ENCODE data around the gene P4HA3.

The P4HA3 gene

GRCh38 chr11:74262725-74263124, 48.7 kb downstream of the P4HA3 start:
- no peak for DNase-seq (ENCODE audit: low read depth)

DNA sequence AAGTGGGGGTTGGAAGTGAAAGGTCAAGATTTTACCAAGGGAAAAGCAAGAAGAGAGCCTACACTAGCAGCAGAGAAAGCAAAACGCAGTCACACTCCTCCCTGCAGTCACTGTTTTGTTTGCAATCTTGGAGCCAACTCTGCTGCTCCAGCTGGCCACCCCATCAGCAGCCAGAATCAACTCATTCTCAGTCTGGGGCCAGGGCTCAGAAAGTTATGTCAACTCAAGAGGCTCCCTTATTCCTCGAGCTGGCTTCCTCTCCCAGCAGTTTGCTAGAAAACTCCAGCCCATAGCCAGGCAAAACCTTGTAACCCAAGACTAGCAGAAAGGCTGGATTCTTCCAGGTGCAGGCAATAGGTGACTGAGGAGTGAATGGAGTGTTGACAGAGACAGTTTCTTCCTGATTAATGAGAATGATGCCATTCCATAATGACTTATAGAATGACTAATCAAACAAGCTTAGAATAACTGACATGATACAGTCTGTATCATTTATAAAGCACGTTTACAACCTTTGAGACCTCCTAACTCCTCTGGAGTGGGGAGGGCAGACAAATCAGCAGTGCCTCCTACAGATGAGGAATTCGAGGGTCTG, 53.4 kb downstream of the P4HA3 start:
- DNase-seq (ENCODE audit: low read depth): no peak

DNA sequence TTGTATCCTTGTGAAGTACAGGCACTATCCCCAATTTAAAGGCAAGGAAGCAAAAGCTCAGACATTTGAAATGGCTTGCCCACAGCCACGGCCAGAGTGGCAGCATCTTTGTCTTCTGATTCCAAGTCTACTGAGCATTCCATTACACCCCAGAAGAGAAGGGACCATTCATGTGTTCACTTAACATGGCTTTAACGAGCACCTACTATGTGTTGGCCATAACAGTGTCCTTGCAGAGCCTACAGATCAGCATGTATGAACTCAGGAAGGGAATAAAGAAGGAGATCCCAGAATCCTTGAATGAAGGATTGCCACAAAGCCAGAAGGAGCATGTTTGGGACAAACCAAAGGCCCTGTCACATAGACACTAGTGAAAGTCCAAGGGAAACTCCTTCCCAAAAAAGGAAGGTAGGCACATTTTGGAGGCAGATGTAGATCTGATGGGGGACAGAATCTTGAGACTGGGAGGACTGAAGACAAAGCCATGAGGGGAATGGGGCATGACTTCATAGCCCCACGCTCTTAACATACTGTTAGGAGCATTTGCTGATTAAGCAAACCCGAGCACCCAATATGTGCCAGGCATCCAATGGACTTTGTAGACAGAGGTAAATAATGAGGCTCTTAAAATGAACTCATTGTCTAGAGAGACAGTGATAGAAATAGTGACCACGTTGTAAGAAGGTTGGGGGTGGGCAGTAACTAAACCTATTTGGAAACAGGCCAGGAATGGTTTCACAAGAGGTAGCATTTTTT, 54.9 kb downstream of the P4HA3 start:
- no peak for DNase-seq (ENCODE audit: low read depth)

DNA sequence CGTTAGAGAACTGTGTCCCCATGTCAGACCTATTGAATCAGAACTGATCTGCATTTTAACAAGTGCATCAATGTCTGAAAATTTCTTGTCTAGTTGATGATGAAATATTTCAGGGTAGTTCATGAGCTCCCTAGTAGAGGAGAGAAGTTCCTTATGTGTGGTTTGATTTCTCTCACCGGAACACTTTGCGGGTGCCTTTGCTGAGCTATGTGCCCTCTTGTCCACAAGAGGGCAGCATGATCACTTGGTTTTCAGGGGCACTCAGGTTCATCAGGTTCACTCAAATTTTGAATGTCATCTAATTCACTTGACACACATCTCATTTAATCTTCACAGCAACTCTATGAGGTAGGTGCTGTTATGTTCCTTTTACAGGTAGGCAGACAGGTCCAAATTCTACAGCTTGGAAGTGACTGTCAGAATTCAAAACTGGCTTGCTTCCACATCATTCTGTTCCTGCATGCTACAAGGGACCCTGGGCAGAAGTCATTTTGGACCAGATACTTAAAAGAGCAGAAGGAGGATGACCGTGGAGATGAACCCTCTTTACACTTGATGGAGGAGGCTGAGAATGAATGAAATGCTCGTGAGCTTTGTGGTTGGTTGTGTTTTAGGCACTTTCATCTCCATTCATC, 55.6 kb downstream of the P4HA3 start:
- DNase-seq (ENCODE audit: low read depth): peak; percentile 38

DNA sequence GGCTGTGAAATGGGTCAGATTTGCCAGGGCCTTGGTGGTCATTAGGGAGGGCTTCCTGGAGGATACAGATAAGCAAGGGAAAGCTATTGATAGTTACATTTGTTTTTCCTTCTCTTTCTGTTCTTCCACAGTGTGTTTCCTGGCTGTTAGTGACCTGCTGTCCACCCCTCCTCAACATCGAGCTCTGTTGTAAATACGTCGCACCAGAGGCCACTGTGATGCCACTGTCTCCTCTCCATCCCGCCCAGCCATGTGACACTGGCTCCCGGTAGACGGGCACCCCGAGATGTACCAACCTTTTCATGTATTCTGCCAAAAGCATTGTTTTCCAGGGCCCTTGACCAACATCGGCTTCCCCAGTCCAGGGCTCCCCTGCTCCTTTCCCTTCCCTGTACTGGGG, 58.1 kb downstream of the P4HA3 start:
- no peak for DNase-seq (ENCODE audit: low read depth)

GRCh38 chr11:74249496-74249895, 61.9 kb downstream of the P4HA3 start:
- DNase-seq (ENCODE audit: low read depth): no peak

DNA sequence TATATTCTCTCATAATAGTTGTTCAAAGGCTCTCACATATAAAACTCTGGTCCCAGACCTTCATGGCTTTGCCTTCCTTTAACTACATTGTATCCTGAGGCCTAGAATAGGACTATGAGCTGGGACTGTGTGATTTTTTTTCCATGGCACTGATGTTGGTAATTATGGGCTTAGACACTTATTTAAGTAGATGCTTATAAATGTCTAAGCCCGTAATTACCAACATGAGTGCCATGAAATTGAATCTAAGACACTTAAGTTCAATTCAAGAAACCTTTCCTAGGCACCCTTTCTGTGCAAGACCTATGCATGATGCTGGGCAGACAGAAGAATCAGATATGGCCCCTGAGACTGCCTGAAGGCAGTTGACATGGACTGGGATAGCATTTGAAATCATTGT, 63.0 kb downstream of the P4HA3 start:
- no peak for DNase-seq (ENCODE audit: low read depth)

DNA sequence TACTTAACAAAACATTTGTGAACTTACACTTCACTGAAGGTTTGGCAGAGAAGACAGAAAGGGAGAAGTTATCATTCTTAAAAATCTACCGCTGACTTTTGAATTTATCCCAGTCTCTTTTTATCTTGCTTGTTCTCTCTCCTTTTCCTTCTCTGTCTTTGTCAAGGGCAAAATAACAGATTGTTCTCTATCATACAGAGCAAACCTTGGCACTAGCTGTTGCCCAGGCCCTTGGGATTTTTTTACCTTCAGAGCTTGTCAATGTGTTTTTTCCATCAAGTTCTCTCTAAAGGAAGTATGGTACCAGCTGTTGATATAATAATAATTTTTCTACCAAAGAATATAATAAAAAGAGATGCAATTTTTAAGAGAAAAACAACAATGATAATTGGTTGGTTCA, 73.2 kb downstream of the P4HA3 start:
- no peak for DNase-seq (ENCODE audit: low read depth)

DNA sequence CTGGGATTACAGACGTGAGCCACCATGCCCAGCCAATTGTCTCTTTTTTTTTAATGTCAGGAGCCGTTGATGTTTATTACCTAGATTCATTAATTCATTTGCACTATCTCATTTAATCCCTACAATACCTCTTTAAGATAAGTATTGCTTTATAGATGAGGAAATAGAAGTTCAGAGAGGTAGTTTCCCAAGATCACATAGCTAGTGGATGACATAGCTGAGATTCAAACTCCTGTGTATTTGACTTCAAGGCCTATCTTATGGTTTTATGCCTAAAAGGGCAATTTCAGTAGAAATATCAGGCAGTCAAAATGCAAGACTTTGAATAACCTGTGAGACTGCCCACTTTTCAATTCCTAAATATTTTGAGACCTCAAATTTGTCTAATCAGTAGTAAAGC, 73.9 kb downstream of the P4HA3 start:
- DNase-seq (ENCODE audit: low read depth): no peak

GRCh38 chr11:74235121-74235520, 76.3 kb downstream of the P4HA3 start:
- DNase-seq (ENCODE audit: low read depth): no peak

- no peak for DNase-seq (ENCODE audit: low read depth)
Observed at GRCh38 chr11:74233683-74234082, 77.8 kb downstream of the P4HA3 start.

DNA sequence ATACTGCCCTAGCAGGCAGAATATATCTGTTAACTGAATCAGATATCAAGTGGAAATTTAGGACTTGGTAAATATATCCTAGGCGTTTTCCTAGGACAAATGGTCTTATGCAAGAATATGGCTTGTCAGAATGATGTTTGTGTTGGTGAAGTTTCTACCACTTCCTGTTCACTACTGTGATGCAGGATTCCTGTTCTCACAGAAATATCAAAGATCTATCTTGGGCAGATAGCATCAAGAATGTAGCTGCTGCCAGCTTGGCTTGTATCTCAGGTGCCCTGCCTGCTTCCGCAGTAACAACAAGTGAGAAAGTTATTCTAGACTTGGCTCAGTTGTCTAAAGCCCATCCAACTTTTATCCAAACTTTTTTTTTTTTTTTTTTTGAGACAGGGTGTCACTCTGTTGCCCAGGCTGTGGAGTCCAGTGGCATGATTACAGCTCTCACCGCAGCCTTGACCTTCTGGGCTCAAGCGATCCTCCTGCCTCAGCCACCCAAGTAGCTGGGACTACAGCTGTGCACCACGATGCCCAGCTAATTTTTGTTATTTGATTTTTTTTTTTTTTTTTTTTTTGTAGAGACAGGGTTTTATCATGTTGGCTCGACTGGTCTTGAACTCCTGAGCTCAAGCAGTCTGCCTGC, 79.0 kb downstream of the P4HA3 start:
- DNase-seq (ENCODE audit: low read depth): no peak

DNA sequence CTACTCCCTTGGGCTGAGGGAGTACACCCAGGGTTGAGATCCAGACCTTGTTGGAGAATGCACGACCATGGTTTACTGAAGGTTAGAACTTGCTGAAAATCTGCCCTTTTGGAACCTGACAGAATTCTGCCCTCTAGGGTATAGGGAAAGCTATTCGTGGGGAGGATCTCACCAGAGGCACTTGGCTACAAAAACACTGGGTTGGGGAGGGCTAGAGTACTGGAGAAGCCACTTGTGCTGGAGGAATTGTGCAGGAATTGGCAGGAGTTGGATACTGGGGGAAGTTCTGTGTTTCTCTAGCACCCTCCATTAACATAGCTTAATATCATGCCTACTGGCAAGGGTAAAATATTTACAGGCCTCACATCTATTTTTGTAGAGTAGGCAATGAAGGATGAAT, 84.5 kb downstream of the P4HA3 start:
- DNase-seq (ENCODE audit: low read depth): no peak

- DNase-seq (ENCODE audit: low read depth): no peak
Observed at GRCh38 chr11:74225565-74225964, 85.9 kb downstream of the P4HA3 start.

- no peak for DNase-seq (ENCODE audit: low read depth)
Observed at GRCh38 chr11:74221816-74222215, 89.6 kb downstream of the P4HA3 start.

DNA sequence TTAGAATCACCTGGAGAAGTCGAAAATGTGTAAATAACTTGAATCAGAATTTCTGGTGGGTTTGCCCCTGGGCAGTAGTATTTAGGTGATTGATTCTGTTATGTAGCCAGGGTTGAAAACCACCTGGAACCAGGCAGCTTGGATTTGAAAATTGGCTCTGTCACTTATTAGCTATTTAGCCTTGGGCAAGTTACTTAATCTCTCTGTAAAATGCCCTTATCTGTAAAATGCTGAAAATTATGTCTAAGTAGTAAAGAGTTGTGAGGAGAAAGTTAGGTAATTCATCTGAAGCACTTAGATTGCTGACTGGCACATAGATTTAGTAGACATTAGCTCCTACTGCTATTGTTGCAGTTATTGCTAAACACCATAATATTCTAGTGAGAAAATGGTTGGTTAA, 91.1 kb downstream of the P4HA3 start:
- DNase-seq (ENCODE audit: low read depth): no peak

Data from activated T-cell treated with anti-CD3 and anti-CD28 coated beads for 24 hours (primary cell).